ENCODE measurements around the gene SLC24A1.

SLC24A1 gene

GRCh38 chr15:65632780-65633375, 11.1 kb downstream of the SLC24A1 start:
- H4K20me1 ChIP-seq (ENCODE audit: insufficient read depth) = no peaks in the 10 kb centered on the region
- TF ChIP-seq CTCF (conservative IDR thresholded peaks at IDR 0.05; ENCODE audit: low read depth, low read length) = no peak

DNA sequence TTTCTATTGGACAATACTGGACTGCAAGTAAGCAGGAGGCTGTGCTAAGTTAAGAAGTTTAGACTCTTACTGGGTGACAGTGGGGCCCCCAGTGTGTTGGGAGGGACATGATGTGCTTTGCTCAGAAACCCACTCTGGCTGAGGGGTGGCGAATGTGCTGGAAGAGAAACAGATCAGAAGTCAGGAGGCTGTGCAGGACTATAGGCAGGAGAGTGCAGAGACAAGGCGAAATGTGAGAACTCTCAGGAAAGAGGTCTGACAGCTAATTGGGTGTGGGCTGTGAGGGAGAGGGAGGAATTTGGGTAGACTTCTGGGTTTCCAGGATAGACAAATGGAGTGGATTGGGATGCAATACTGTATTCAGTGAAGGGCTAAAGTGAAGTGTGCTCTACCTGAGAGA, 12.0 kb downstream of the SLC24A1 start:
- no peak for TF ChIP-seq CTCF (conservative IDR thresholded peaks at IDR 0.05; ENCODE audit: low read depth, low read length)
- H3K36me3 ChIP-seq (ENCODE audit: insufficient read depth) = no peaks in the 10 kb centered on the region
- no peaks in the 10 kb centered on the region for H4K20me1 ChIP-seq (ENCODE audit: insufficient read depth)
- H3K4me1 ChIP-seq (ENCODE audit: low read depth, poor library complexity, severe bottlenecking) = peaks cover 72% of the 10 kb centered on the region
- H3K27me3 ChIP-seq (ENCODE audit: insufficient read depth, low read depth) = no peaks in the 10 kb centered on the region
- no peaks in the 10 kb centered on the region for H3K79me2 ChIP-seq (ENCODE audit: insufficient read depth, low read depth)
- peak overlapping the region; percentile 6; the same call in 1 of the 2 replicates for H2AFZ ChIP-seq (ENCODE audit: low read depth)
- peak overlapping the region; percentile 65 for H3K27ac ChIP-seq
- H3K4me2 ChIP-seq = peak overlapping the region; percentile 64
- peak overlapping the region; percentile 10; the same call in 1 of the 2 replicates for H3K9ac ChIP-seq
- H3K4me3 ChIP-seq (IDR thresholded peaks at IDR 0.05; ENCODE audit: insufficient read depth, low read depth, low read length) = no peak overlapping the region

More at GRCh38 chr15:65632780-65633375, 11.1 kb downstream of the SLC24A1 start:
- H3K9ac ChIP-seq = no peak overlapping the region
- no peaks in the 10 kb centered on the region for H3K36me3 ChIP-seq (ENCODE audit: insufficient read depth)
- no peak overlapping the region; the same call in 1 of the 2 replicates for H2AFZ ChIP-seq (ENCODE audit: low read depth)
- no peaks in the 10 kb centered on the region for H3K79me2 ChIP-seq (ENCODE audit: insufficient read depth, low read depth)
- H3K27ac ChIP-seq = peak overlapping the region; percentile 65
- no peak overlapping the region for H3K4me3 ChIP-seq (IDR thresholded peaks at IDR 0.05; ENCODE audit: insufficient read depth, low read depth, low read length)
- H3K4me1 ChIP-seq (ENCODE audit: low read depth, poor library complexity, severe bottlenecking) = peaks cover 64% of the 10 kb centered on the region
- H3K27me3 ChIP-seq (ENCODE audit: insufficient read depth, low read depth) = no peaks in the 10 kb centered on the region
- H3K4me2 ChIP-seq = peak overlapping the region; percentile 64; the same call in 1 of the 2 replicates

DNA sequence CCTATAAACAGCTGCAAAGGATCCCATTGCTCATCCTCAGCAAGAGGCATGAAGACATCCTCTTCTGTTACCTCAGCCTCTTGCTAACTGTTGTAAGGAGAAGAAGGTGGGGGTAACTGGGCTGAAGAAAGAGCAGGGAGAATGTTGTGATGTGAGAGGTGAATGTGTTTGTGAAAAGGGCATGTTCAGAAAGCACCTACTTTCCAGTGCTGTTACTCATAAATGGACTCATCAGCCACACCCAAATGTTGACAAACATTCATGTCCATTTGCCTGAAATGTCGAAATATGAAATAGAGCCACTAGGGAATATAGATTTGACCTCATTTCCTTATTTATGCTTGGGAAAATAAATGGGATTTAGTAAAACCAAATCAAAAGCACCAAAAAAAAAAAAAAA, 12.6 kb downstream of the SLC24A1 start:
- no peak for TF ChIP-seq CTCF (conservative IDR thresholded peaks at IDR 0.05; ENCODE audit: low read depth, low read length)
- no peaks in the 10 kb centered on the region for H3K27me3 ChIP-seq (ENCODE audit: insufficient read depth, low read depth)
- H3K79me2 ChIP-seq (ENCODE audit: insufficient read depth, low read depth) = no peaks in the 10 kb centered on the region

DNA sequence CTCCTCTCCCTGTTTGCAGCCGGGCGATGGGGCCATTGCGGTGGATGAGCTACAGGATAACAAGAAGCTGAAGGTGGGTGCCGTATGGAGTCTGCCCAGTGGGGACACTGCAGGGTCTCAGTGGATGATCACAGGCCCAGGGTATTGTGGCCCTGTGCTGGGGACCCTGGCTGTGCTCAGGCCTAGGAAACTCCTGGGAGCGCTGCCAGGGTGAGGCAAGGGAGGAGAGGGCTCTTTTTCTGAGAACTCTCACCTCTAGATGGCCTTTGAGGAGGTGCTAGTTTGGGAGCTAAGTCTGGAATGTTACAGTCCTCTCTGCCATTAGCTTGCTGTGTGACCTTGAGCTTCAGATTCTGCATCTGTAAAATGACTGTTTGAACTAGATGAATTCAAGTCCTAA, 16.4 kb downstream of the SLC24A1 start:
- Histone ChIP-seq H3K4me3 (IDR thresholded peaks at IDR 0.05; ENCODE audit: insufficient read depth, low read depth, low read length) (no peak overlapping the region), H3K36me3 (ENCODE audit: insufficient read depth) (no peaks in the 10 kb centered on the region), H3K4me1 (ENCODE audit: low read depth, poor library complexity, severe bottlenecking) (peaks cover 37% of the 10 kb centered on the region), H3K27me3 (ENCODE audit: insufficient read depth, low read depth) (no peaks in the 10 kb centered on the region), H2AFZ (ENCODE audit: low read depth) (peak overlapping the region; percentile 8; the same call in 1 of the 2 replicates), H3K27ac (no peak overlapping the region), H3K79me2 (ENCODE audit: insufficient read depth, low read depth) (no peaks in the 10 kb centered on the region), H3K9ac (no peak overlapping the region), H4K20me1 (ENCODE audit: insufficient read depth) (no peaks in the 10 kb centered on the region), H3K4me2 (peak overlapping the region; percentile 76)
- TF ChIP-seq CTCF (conservative IDR thresholded peaks at IDR 0.05; ENCODE audit: low read depth, low read length) = no peak

More for the DNA sequence above, 12.6 kb downstream of the SLC24A1 start:
- H2AFZ ChIP-seq (ENCODE audit: low read depth) = no peak overlapping the region
- H3K4me3 ChIP-seq (IDR thresholded peaks at IDR 0.05; ENCODE audit: insufficient read depth, low read depth, low read length) = no peak overlapping the region
- peaks cover 74% of the 10 kb centered on the region for H3K4me1 ChIP-seq (ENCODE audit: low read depth, poor library complexity, severe bottlenecking)
- no peaks in the 10 kb centered on the region for H4K20me1 ChIP-seq (ENCODE audit: insufficient read depth)
- H3K9ac ChIP-seq = no peak overlapping the region
- peak overlapping the region; percentile 64 for H3K4me2 ChIP-seq
- H3K27ac ChIP-seq = peak overlapping the region; percentile 65; the same call in 1 of the 2 replicates
- no peaks in the 10 kb centered on the region for H3K36me3 ChIP-seq (ENCODE audit: insufficient read depth)

All from KMS-11 (cell line).